HG02571 (cell line): ENCODE measurements around the gene CRIP2.

ENCODE experiments used
- ATAC-seq: cut with Tn5 transposase; IDR thresholded peaks from one replicate; pipeline ENCODE4 v1.9.1; 2021; ENCODE audit warnings: mild to moderate bottlenecking, moderate library complexity; ENCODE audit not compliant: unreplicated experiment

CRIP2 gene

GRCh38 chr14:105442834-105443233 lies 31.8 kb upstream of the CRIP2 start:
- no peak for ATAC-seq

DNA sequence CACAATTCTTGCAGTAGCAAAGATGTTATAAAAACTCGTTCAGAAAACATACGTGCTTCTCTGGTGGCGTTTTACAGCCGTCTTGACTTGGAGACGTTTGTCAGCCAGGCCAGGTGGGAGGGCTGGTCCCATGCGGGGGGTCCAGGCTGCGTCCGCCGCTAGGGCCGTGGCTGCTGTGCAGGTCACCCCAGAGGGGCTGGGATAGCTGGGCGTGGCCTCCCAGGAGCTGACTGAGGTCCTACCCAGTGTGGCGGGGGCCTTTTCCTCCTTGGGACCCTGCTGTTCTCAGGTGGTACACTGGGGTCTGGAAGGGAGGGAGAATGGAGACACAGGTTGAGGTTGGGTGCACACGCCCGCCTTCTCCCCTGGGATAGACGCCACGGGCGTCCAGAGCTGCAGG lies 29.8 kb upstream of the CRIP2 start:
- ATAC-seq = no peak

DNA sequence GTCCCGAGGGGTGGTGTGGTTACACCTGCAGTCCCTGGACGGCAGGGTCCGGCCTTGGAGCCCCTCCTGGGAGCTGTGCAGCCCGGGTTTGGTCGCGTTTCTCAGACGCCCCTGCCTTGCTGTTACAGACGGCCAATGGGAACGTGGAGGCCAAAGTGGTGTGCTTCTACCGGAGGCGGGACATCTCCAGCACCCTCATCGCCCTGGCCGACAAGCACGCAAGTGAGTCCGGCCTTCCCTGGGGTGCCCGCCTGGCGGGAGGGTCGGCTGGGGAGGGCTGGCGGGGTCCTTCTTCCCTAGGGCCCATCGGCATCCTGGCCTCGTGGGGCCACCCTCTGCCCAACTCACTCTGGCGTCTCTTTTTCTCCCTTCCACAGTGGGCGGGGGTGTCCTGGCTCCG lies 29.3 kb upstream of the CRIP2 start:
- ATAC-seq = no peak

- ATAC-seq = no peak
Observed at GRCh38 chr14:105445901-105446845, 28.4 kb upstream of the CRIP2 start.

GRCh38 chr14:105446971-105447370 lies 27.6 kb upstream of the CRIP2 start:
- no peak for ATAC-seq

DNA sequence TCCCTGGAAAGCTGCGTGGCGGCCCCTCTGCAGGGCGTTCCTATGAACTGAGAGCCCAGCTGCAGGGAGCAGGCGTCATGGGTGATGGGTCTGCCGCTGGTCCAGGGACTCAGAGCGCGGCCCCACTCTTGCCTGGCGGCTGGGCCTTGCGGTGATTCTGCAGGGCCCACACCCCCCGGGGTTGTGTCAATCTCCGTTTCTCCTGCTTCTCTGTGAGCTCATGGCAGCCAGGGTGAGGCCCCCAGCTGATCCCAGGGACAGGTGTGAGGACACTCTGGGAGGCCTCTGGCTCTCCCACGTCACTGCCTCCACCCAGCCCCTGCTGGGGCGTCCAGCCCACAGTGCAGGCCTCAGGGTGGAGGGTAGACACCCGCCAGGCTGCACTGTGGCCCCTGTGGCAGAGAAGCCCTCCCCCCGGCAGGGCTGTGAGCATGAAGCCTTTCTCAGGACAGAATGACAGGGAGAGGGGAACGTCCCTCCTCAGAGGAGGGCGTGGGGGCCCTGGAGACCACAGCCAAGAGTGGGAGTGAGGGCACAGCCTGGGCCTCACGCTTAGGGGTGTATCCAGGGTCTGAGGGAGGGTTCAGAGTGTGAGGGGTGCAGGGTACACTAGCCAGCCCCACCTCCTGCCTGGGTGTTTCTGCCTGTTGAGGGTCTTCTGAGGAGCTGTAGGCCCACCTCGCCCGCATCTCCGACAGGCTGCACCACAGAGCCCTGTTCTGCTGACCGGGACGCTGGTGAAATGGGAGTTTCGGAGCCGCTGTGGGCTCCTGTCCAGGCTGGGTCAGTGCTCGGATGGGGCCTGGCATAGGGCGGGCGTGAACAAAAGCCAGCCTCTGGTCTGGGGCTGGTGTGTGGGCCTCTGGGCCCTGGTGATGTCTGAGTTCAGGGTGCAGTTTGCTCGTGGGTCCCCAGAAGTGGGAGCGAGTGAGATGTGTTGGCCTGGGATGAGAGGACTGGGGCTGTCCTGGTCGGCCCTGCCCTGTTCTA lies 26.7 kb upstream of the CRIP2 start:
- no peak for ATAC-seq

GRCh38 chr14:105448706-105449111 lies 25.9 kb upstream of the CRIP2 start:
- no peak for ATAC-seq

GRCh38 chr14:105449276-105450122 lies 25.1 kb upstream of the CRIP2 start:
- no peak for ATAC-seq

GRCh38 chr14:105450123-105450505 lies 24.5 kb upstream of the CRIP2 start:
- ATAC-seq = no peak

GRCh38 chr14:105450864-105451720 lies 23.5 kb upstream of the CRIP2 start:
- ATAC-seq = no peak

- no peak for ATAC-seq
Observed at GRCh38 chr14:105452963-105453362, 21.7 kb upstream of the CRIP2 start.

GRCh38 chr14:105453847-105454246 lies 20.8 kb upstream of the CRIP2 start:
- ATAC-seq = no peak

GRCh38 chr14:105455086-105455640 lies 19.5 kb upstream of the CRIP2 start:
- no peak for ATAC-seq

- ATAC-seq = no peak
Observed at GRCh38 chr14:105455766-105456660, 18.6 kb upstream of the CRIP2 start.

- no peak for ATAC-seq
Observed at GRCh38 chr14:105456736-105457617, 17.6 kb upstream of the CRIP2 start.

DNA sequence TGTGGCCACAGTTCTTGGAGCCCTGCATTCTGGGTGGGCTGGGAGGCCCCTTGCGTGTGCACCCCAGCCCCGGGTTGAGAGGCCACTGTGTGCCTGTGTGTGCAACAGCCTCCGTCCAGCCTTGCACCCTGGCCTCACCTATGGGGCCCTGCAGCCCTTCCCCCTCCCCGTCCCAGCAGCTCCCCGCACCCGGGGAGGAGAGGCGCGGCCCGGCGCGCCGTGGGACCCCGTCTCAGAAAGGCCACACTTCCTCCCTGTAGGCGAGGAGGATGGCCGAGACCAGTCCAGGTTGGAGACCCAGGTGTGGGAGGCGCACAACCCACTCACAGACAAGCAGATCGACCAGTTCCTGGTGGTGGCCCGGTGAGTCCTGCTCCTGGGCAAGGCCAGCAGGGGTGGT lies 16.6 kb upstream of the CRIP2 start:
- ATAC-seq = no peak

DNA sequence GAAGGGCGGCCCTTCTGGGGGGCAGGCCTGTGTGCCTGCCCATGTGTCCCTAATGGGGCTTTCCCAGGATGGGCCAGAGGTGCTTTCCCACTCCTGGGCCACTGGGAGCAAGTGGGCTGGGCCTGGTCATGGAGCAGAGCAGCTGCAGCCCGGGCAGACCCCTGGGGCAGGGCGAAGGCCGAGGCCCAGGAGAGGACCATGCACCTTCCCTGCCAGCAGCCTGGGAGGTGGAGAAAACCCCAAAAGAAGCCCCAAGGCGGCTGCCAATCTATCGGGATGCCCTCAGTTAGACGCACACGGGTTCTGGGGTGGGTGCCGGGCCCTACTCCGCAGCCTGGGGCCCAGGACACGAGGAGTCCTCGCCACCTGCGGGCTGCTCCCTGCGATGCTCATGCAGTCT lies 16.1 kb upstream of the CRIP2 start:
- ATAC-seq = no peak
